ENCODE measurements around the gene SPA17.

The SPA17 gene

GRCh38 chr11:124663861-124664260, 9.8 kb upstream of the SPA17 start:
- DNase-seq, result no peak

GRCh38 chr11:124667601-124668000, 6.1 kb upstream of the SPA17 start:
- DNase-seq, result no peak

- DNase-seq, result no peak
Observed at GRCh38 chr11:124669193-124669592, 4.5 kb upstream of the SPA17 start.

GRCh38 chr11:124670732-124671131, 3.0 kb upstream of the SPA17 start:
- no peak for DNase-seq

GRCh38 chr11:124672536-124673215, 1.0 kb upstream of the SPA17 start:
- no peak for DNase-seq

GRCh38 chr11:124674168-124674517, 439 bp downstream of the SPA17 start:
- no peak for DNase-seq

- no peak for DNase-seq
Observed at GRCh38 chr11:124674571-124674970, 867 bp downstream of the SPA17 start.

GRCh38 chr11:124676386-124676785, 2.7 kb downstream of the SPA17 start:
- no peak for DNase-seq

GRCh38 chr11:124678416-124678815, 4.7 kb downstream of the SPA17 start:
- DNase-seq, result no peak

GRCh38 chr11:124681421-124681820, 7.7 kb downstream of the SPA17 start:
- DNase-seq, result no peak

GRCh38 chr11:124682443-124682842, 8.7 kb downstream of the SPA17 start:
- DNase-seq, result no peak

- no peak for DNase-seq
Observed at GRCh38 chr11:124693142-124693541, 19.4 kb downstream of the SPA17 start.

GRCh38 chr11:124699547-124699946, 25.8 kb downstream of the SPA17 start:
- DNase-seq, result no peak

GRCh38 chr11:124700028-124700427, 26.3 kb downstream of the SPA17 start:
- DNase-seq, result no peak

GRCh38 chr11:124707829-124708228, 34.1 kb downstream of the SPA17 start:
- DNase-seq, result no peak

GRCh38 chr11:124712392-124712791, 38.7 kb downstream of the SPA17 start:
- no peak for DNase-seq

GRCh38 chr11:124716591-124716990, 42.9 kb downstream of the SPA17 start:
- DNase-seq, result no peak

GRCh38 chr11:124717421-124717785, 43.7 kb downstream of the SPA17 start:
- DNase-seq, result no peak

GRCh38 chr11:124717786-124718651, 44.3 kb downstream of the SPA17 start:
- DNase-seq, result no peak

GRCh38 chr11:124718801-124719200, 45.1 kb downstream of the SPA17 start:
- no peak for DNase-seq

GRCh38 chr11:124719534-124719933, 45.8 kb downstream of the SPA17 start:
- no peak for DNase-seq

GRCh38 chr11:124722176-124722575, 48.5 kb downstream of the SPA17 start:
- DNase-seq, result no peak

- no peak for DNase-seq
Observed at GRCh38 chr11:124724979-124725718, 51.4 kb downstream of the SPA17 start.

GRCh38 chr11:124725719-124726105, 52.0 kb downstream of the SPA17 start:
- DNase-seq, result no peak

All from NCI-H2171 (cell line).